Measurements from ENCODE around the gene GRK3. TPM values are rescaled to one million over a fixed set of nuclear protein-coding genes. Genes with fewer than 3 reads are reported as not detected.
"Not testable (repeated sequence)": the region's sequence is repeated elsewhere in the genome, so short reads cannot be mapped to it uniquely, and the experiment has no call there.

The GRK3 gene
- total RNA-seq, 6 experiments from 2014 or later: 1.1 to 4.9 (median 3.6) TPM

DNA sequence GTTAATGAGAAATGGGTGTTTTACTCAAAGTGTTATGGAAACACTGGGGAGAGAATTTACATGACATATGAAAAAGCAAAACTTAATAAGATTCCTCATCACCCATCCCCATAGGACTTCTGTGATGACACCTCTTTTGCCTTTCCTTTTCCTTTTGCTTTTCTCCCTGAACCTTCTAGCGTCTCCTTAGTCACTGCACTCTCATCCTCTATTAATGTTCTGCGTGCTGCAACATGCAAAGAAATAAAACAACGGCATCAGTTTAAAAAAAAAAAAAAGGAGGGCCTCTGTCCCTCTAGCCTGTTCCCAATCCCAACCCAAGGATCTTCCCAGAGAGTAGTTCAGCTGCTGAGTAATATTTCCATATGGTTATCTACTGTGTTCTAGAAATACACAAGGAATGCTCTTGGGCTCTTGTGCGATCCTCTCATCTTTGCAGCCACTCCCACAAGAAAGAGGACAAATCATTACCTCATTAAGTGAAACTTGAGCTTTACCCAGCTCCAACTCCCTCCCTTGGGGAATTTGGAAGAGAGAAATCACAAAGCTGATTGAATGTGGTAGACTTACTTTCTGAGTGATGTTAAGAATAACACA lies 34.8 kb upstream of the GRK3 start:
- intact Hi-C loops (cut with DNase I); ATAC-seq; H3K36me3 ChIP-seq; H3K27me3 ChIP-seq; H3K4me1 ChIP-seq; H3K27ac ChIP-seq; H3K4me3 ChIP-seq; DNase-seq; H3K9me3 ChIP-seq: not testable (repeated sequence)
- 96% methylated on average over 4 of the region's 4 CpGs for WGBS (ENCODE audit: insufficient coverage, low coverage, low lambda C conversion rate, missing lambda C conversion rate)

DNA sequence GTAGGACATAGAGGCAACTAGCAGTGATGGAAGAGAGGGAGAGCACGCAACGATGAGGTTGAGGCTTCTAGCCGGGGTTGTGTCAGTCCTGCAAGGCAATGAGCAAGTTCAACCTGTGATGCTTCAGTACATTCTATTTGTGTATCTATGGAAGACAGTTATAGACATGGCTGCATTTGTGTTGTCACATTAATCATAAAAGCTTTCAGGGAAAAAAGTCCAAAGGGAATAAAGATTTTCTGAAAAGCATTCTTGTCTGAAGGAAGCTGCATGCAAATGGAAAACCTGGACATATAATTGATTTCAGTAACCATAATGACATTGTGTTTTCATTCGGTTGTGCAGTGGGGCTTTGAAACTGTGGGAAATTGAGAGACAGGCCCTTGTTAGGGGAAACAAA lies 32.8 kb upstream of the GRK3 start:
- H3K4me1 ChIP-seq; H3K27me3 ChIP-seq; H3K4me3 ChIP-seq; H3K27ac ChIP-seq; DNase-seq; H3K9me3 ChIP-seq; intact Hi-C loops (cut with DNase I); H3K36me3 ChIP-seq; ATAC-seq: not testable (repeated sequence)
- 87% methylated on average over 3 of the region's 4 CpGs for WGBS (ENCODE audit: insufficient coverage, low coverage, low lambda C conversion rate, missing lambda C conversion rate)

- intact Hi-C loops (cut with DNase I): no loop called here
- H3K9me3 ChIP-seq: no peaks in the 10 kb centered on the region
- H3K4me3 ChIP-seq: no peak overlapping the region
- no peaks in the 10 kb centered on the region for H3K36me3 ChIP-seq
- no peak for ATAC-seq
- no peak overlapping the region for H3K27ac ChIP-seq
- no peaks in the 10 kb centered on the region for H3K4me1 ChIP-seq
- DNase-seq: no peak
- no peaks in the 10 kb centered on the region for H3K27me3 ChIP-seq
- TF ChIP-seq CTCF (IDR thresholded peaks at IDR 0.05) (no peak), POLR2A (IDR thresholded peaks at IDR 0.05) (no peak)
- WGBS (ENCODE audit: insufficient coverage, low coverage, low lambda C conversion rate, missing lambda C conversion rate): 89% methylated on average over 3 of the region's 3 CpGs
These were observed 29.8 kb upstream of the GRK3 start for GRCh38 chr22:25534724-25535123.

GRCh38 chr22:25536589-25536988 lies 27.9 kb upstream of the GRK3 start:
- TF ChIP-seq POLR2A (IDR thresholded peaks at IDR 0.05) (no peak), CTCF (IDR thresholded peaks at IDR 0.05) (no peak)
- intact Hi-C loops (cut with DNase I): no loop called here
- Histone ChIP-seq H3K4me3 (no peak overlapping the region), H3K9me3 (no peaks in the 10 kb centered on the region), H3K27me3 (no peaks in the 10 kb centered on the region), H3K36me3 (no peaks in the 10 kb centered on the region), H3K4me1 (no peaks in the 10 kb centered on the region), H3K27ac (no peak overlapping the region)
- DNase-seq: no peak
- no peak for ATAC-seq
- 72% methylated on average over 4 of the region's 4 CpGs for WGBS (ENCODE audit: insufficient coverage, low coverage, low lambda C conversion rate, missing lambda C conversion rate)

GRCh38 chr22:25540166-25540907 lies 24.1 kb upstream of the GRK3 start:
- TF ChIP-seq CTCF (IDR thresholded peaks at IDR 0.05) (no peak), POLR2A (IDR thresholded peaks at IDR 0.05) (no peak)
- Histone ChIP-seq H3K27me3 (no peaks in the 10 kb centered on the region), H3K36me3 (no peaks in the 10 kb centered on the region), H3K4me3 (no peak overlapping the region), H3K9me3 (no peaks in the 10 kb centered on the region), H3K4me1 (peaks cover 0 to 13% (median 3%) of the 10 kb centered on the region in 4 donors), H3K27ac (no peak overlapping the region)
- ATAC-seq: peak; percentile 18 to 52 (median 46)
- DNase-seq: no peak
- intact Hi-C loops (cut with DNase I): no loop called here
- WGBS (ENCODE audit: insufficient coverage, low coverage, low lambda C conversion rate, missing lambda C conversion rate): 53% methylated on average over 3 of the region's 3 CpGs
